BJ (cell line): ENCODE results near the gene POC5. TPM values are rescaled to one million over a fixed set of nuclear protein-coding genes. Genes with fewer than 3 reads are reported as not detected.
"Not testable (repeated sequence)": the region's sequence is repeated elsewhere in the genome, so short reads cannot be mapped to it uniquely, and the experiment has no call there.

Source experiments
- CTCF ChIA-PET: fragments of 350-600 bp; formaldehyde crosslinking; extraction: SDS; loops from one replicate; lab custom pipeline; 2021; ENCODE audit warnings: antibody characterized with exemption, inconsistent platforms; lab: Yijun Ruan, JAX
- POLR2A ChIA-PET: fragments of 300-600 bp; sonication (Branson Sonifier 250); formaldehyde crosslinking; extraction: SDS; loops from one replicate; lab custom pipeline; 2021; ENCODE audit warnings: antibody characterized with exemption; lab: Charles Lee
- DNase-seq: peaks from one replicate; pipeline ENCODE4 v3.0.0-alpha.2; 2011; ENCODE audit warnings: low read depth
- H3K27me3 ChIP-seq: 2 replicates; pipeline ENCODE4 v1.6.0; 2011; ENCODE audit warnings: low read length; ENCODE audit not compliant: control insufficient read depth, insufficient read depth
- H3K36me3 ChIP-seq: 2 replicates; pipeline ENCODE4 v1.5.1; 2011; ENCODE audit warnings: low read length; ENCODE audit not compliant: control insufficient read depth, insufficient read depth
- H3K4me3 ChIP-seq: 2 replicates; pipeline ENCODE4 v1.5.1; 2011; ENCODE audit warnings: low read depth, mild to moderate bottlenecking, control low read depth, low read length
- CTCF ChIP-seq: IDR thresholded peaks from 2 replicates; pipeline ENCODE4 v1.5.1; 2011; ENCODE audit warnings: low read depth, mild to moderate bottlenecking, control low read depth, inconsistent platforms, low read length, moderate library complexity; ENCODE audit not compliant: insufficient read depth
- polyA plus RNA-seq: library from polyadenylated mRNA; depleted of rRNA; stranded (reverse); fragments of >200 nt; gene quantifications from 2 replicates; pipeline ENCODE4 v1.2.3, GENCODE V29; 2011

The POC5 gene
- polyA plus RNA-seq, 1 experiment = 8.4 TPM

GRCh38 chr5:75729321-75729720, 12.1 kb upstream of the POC5 start:
- ChIA-PET CTCF (interaction anchor here (0.6 kb wide), 1 partner anchor 69 kb away, joined by 3 read pairs; no protein-coding TSS in a partner anchor), POLR2A (no interaction called here)
- H3K36me3 ChIP-seq = no peaks in the 10 kb centered on the region
- TF ChIP-seq CTCF = no peak
- DNase-seq = no peak
- peaks cover 4% of the 10 kb centered on the region for H3K27me3 ChIP-seq
- H3K4me3 ChIP-seq = no peak overlapping the region

- TF ChIP-seq CTCF = no peak
- H3K36me3 ChIP-seq = no peaks in the 10 kb centered on the region
- POLR2A ChIA-PET = no interaction called here
- no peak for DNase-seq
- H3K27me3 ChIP-seq = peaks cover 4% of the 10 kb centered on the region
- no peak overlapping the region for H3K4me3 ChIP-seq
- CTCF ChIA-PET = no interaction called here
Measured at GRCh38 chr5:75727931-75728330, 10.7 kb upstream of the POC5 start.

GRCh38 chr5:75726224-75726623, 9.0 kb upstream of the POC5 start:
- H3K36me3 ChIP-seq, DNase-seq, H3K4me3 ChIP-seq, POLR2A ChIA-PET, H3K27me3 ChIP-seq: not testable (repeated sequence)
- CTCF ChIA-PET = interaction anchor here (1.3 kb wide), 1 partner anchor 9 kb away, joined by 3 read pairs; no protein-coding TSS in a partner anchor

- POLR2A ChIA-PET = no interaction called here
- no peak for DNase-seq
- Histone ChIP-seq H3K4me3 (no peak overlapping the region), H3K27me3 (peaks cover 4% of the 10 kb centered on the region), H3K36me3 (no peaks in the 10 kb centered on the region)
- no peak for TF ChIP-seq CTCF
- CTCF ChIA-PET = no interaction called here
Measured at GRCh38 chr5:75723378-75723777, 6.1 kb upstream of the POC5 start.

GRCh38 chr5:75721573-75721972, 4.3 kb upstream of the POC5 start:
- Histone ChIP-seq H3K4me3 (no peak overlapping the region), H3K36me3 (no peaks in the 10 kb centered on the region), H3K27me3 (peaks cover 3% of the 10 kb centered on the region)
- DNase-seq = no peak
- no peak for TF ChIP-seq CTCF
- ChIA-PET POLR2A (no interaction called here), CTCF (no interaction called here)

- H3K36me3 ChIP-seq = no peaks in the 10 kb centered on the region
- peaks cover 3% of the 10 kb centered on the region for H3K27me3 ChIP-seq
- no peak overlapping the region for H3K4me3 ChIP-seq
- POLR2A ChIA-PET = no interaction called here
- CTCF ChIA-PET = no interaction called here
- no peak for DNase-seq
- no peak for TF ChIP-seq CTCF
Measured at GRCh38 chr5:75720882-75721281, 3.6 kb upstream of the POC5 start.
